Fibroblast of skin of right quadriceps (primary cell): ENCODE measurements around the gene NFIA.
"Not testable (repeated sequence)": the region's sequence is repeated elsewhere in the genome, so short reads cannot be mapped to it uniquely, and the experiment has no call there.

Experiments
- DNase-seq: peaks from one replicate; pipeline ENCODE4 v3.0.0-alpha.2; 2013

The NFIA gene

DNA sequence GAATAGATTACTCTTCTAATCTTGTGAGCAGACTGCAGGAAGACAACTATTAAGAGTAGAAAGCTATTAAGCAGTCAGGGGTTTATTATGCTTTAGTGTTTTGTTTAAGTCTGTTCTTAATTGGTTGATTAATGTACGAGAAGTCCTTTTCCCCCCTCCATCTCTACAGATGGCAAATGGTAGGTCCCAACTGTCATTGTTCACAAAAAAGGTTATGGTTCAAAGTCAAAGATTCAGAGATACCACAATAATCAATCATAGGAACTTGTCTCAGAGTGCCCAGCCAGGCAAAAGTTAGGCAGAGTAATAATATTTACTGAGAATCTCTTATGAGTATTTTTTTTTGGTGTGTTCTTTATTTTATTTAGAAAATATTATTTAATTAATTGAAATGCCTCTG is 26.8 kb downstream of the NFIA start:
- DNase-seq, result no peak

DNA sequence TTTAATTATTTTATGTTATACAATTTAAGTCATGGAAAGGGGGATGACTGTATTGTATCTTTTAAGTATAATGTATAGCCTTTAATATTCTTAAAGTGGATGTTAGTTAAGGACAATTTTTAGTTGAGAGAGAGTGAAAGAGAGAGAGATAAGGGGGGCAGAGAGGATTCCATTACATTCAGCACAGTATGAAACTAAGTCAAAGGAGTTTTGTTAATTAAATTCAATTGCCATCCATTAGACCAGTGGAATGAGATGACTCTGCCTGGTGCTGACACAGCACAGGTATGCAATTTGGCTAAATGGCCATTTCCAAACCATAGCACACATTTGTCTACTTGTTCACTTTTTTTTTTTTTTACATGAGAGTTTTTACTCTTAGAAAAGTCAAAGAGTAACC is 27.5 kb downstream of the NFIA start:
- no peak for DNase-seq

DNA sequence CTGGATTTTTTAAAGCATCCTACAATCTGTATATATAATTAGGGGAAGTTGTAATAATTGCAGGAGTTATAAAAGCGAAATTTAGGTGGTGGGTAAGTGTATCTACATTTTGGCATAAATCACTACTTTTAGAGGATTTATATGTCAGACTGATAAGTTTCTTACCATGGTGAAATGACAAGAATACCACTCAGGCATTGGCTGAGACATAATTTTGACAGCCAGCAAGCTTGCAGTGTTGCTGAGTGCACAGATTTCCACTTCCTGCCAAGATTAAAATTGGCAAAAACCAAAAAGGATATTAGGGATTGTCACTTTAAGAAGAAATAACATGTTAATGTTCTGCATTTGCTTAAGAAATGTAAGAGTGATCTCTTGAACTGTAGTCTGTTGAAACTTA is 28.2 kb downstream of the NFIA start:
- no peak for DNase-seq

DNA sequence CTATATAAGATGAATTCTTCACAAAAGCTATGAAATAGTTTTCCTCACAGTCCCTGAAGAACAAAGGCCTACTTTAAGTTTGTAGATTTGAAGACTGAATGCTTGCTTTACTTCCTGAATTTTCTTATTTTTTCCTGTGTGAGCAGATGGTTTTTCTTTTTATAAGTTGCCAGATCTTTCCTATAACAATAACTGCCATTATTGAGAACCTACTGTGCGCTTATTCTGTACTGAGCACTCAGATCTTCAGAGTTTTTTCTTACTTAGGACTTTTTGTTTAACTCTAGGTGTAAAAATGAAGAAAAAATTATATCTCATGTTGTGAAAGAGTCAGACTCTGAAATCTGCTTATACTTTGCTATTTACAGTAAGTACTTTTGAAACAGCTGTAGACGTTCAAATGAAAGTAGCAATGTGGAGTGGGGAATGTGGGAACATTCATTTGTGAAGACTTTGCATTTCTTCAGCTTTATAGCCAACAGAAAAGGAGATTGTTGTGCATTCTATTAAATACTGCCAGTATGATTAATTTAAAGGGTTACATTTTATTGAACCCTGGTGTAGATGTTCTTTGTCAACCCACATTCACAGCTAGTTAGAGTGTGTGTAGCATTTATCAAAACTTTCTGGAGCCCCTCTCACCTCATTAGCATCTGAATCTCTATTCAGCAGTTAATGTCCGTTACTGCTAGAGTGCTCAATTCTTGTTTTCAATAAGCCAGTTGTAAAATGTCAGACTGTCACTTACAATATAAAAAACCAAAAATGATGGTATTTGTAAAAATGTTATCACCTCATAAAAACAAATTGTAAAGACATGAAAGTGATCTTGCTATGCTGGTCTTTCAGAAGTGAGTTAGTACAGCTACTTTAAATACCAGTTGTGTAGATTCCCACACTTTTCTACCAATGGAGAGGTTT is 29.0 kb downstream of the NFIA start:
- DNase-seq, result no peak

DNA sequence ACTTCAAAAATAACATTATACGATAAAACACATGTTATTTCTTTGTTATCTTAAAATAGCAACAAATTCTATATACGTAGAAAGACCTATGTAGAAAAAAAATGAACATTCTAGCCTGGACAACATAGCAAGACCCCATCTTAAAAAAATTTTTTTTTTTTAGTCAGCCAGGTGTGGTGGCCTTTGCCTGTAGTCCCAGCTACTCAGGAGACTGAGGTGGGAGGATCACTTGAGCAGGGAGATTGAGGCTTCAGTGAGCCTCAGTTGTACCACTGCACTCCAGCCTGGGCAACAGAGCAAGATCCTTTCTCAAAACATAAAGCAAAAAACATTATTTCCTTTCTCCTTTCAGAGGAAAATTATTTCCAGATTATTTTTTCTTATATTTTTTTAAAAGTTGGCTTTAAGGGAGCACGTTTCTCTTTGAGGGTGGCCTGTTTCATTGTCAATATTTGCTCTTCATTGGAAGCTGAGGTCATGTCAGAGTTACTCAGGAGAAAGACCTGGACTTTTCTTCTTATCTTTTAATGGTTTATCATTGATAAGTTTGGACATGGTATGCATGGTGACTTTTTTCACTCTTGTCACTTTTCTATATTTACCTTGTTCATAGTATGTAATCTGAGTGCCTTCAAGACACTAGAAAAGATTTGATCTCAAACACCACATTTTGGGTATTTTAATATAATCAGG is 32.0 kb downstream of the NFIA start:
- no peak for DNase-seq

DNA sequence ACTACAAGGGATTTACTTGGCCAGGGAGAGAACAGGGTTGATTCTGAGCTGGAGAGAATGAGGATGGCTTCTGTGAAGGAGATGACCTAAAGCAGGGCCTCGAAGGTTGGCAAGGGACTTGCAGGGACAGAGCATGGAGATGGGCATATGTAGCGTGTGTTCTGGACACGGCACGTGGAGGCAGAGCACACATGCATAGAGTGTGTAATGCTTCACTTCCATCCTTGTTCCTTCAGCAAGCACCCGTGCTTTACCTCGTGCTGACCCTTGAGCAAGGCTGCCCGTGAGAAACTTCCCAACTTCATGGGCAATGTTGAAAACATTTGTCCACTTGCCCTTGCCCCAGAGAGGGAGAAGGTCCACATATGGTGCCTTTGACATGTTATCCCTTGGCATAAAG is 33.1 kb downstream of the NFIA start:
- DNase-seq, result no peak

DNA sequence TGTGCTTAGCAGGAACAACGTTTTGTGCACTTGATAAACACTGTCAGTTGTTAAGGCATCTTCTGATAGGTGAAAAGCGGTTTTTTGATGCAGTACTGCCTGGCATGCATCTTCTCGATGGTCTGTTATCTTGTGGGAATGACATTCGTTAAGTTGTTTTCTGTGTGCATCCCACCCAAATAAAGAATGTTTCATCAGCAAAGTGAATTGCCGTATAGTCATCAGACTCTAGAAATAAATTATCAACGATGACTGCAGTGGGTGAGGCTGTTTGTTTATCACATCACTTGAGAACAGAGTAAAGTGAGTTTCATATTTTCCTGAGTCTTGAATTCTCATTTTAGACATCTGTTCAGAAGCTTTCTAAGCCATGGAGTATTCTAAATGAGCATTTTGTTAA is 34.1 kb downstream of the NFIA start:
- no peak for DNase-seq

DNA sequence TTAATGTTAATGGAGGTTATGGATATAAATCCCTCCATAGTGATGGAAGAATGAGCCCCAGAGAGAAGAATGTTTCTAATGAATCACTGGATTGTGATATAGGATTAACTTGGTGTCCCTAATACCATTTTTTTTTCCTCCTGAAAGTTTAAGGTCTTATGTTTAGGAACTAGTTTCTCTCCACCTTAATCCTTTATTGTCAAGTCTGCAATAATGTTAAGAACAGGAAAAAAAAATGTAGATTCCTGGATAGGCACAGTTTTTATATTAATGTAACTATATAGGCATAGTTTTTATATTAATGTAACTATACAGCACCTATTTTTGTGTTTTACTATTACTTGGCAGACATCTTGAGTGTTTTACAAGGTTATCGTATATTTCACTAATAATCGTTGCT is 34.9 kb downstream of the NFIA start:
- no peak for DNase-seq

DNA sequence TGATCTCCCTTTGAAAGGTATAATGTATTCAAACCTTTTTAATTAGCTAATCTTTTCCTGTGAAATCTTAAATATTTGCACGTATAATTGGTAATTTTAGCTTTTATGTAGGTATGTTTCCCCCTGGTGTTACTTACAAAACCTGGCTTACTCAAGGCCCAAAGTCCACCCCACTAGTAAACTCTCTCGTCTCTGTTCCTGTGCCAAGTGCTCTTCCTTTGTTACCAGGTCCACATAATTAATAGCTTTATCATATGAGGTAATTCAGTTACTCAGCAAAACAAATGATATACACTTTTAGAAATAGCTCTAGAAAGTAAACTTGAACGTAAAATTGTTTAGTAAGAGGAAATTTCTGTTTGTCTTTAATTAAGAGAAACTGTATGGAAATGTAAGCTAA is 36.7 kb downstream of the NFIA start:
- DNase-seq, result no peak

DNA sequence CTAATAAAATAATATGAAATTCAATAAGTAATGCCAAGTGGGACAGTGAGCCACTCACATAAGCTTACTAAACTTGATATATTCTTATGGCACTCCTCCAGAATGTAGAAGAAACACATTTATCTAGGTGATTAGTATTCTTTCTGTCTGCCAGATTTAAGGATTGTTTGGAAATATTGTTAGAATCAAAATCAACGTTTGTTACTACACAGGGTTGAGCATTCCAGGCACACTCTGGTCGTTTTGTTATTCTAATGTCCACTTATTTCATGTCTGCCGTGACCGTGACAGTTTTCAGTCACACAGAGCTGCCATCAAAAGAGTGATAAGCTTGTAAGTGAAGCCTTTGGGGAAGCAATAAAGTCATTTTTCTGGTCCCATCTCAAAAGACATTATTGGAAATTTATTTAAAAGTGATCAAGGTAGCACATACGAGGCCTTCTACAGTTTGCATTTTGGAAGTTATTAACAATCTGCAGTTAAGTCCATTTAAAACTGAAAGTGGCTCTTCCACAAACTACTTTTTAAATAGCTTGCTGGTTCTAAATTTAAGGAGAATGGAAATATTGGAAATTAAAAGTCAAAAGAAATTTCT is 38.0 kb downstream of the NFIA start:
- no peak for DNase-seq

DNA sequence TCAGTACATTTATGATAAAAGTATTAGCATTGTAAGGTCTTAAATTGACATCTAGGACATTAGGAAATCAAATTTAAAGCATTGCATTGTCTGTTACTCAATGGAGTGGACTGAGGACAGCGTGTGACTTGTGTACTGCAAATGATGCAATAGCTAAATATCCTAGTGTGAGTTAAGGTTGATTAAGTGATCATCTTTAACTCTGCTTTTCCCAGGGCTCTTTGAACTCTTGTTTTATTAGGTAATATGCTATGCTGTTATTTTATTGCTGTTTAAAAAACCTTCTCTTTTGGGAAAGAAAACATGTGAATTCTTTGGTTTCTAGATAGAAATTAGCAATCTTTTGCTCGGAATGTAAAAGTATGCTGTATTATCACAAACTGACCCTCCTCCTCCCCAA is 38.6 kb downstream of the NFIA start:
- no peak for DNase-seq

DNA sequence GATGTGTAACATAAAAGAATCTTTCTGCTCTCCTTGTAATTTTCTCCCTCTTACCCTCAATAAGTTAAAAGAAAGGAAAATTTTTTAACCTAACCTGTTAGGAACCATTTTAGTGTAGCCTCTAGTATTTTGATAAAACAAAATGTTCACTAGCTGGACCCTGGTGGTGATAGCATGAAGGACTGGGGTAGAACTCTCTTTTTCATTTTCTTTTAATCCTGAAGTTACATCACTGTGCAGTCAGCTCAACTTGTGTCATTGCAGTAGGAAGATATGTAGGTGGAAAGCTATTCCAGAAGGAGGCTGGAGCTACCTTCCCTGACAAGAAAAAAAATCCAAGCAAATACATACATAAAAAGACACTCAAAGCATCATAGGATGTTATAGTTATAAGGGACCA is 39.3 kb downstream of the NFIA start:
- no peak for DNase-seq

DNA sequence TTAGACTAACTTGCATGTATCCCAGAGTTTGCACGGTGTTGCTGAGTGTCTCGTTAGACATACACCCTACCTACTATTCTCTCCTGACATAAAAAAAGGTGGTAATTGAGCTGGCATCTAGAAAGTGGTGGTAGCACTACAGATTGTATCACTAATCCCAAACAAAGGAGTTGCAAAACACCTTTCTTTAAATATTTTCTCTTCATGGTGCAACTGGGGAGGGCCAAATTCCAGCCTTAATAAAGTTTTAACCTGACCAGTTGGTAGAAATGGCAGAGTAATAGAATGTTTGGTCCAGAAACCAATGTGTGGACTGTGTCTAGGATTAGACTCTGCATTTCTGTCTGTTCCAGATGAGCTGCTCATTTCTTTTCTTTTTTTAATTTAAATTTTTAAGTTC is 40.0 kb downstream of the NFIA start:
- DNase-seq, result no peak

DNA sequence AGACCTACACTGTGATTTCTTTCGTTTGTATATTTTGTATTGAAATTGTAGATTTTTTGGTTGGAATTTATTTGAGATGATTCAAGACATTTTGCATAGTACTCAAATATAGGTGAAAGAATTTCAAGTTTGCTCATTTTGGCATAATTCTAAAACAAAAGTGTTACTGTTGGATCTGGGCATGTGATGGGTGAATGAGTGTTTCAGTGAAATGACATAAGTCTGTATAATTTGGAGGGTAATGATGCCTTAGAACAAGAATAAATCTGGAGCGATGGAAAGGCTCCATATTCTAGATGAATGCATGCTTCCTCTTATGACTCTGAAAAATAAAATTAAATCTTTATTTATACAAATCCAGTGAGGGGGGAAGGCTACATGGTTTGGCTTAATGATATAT is 41.0 kb downstream of the NFIA start:
- DNase-seq, result no peak

DNA sequence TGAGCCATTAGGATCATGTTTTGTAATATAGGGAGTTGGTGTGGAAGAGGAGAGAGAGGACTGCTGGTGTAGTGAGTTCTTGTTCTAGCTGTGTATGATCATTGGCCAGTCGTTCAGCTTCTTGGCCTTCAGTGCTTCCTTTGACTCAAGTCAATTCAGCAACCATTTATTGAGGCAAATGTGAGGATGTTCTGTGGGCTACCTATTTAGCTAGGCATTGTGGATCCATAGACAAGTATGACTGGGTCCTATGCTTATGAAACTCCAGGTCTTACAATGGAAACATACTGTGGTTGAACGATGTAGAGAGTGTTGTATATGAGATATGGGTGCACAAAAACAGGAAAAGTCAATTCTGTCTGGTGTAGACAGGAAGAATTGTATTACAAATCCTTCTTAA is 41.7 kb downstream of the NFIA start:
- DNase-seq, result no peak

DNA sequence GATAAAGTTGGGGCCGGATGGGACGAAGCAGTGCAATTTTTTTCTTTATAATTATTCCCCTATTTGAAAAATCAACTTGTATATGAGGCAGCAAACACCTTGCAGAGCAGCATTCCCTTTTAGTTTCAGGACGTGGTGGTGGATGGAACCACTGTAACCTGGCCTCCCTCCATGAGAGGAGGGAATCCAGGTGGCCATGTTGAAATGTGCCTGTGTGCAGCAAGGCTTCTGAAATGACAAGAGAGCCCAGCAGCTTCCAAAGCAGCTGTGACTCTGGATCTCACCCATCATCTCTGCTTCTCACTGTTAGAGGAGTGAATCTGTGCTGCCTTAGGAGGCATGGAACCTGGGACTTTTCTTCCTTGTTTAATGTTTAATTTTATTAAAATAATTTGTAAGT is 42.3 kb downstream of the NFIA start:
- no peak for DNase-seq

DNA sequence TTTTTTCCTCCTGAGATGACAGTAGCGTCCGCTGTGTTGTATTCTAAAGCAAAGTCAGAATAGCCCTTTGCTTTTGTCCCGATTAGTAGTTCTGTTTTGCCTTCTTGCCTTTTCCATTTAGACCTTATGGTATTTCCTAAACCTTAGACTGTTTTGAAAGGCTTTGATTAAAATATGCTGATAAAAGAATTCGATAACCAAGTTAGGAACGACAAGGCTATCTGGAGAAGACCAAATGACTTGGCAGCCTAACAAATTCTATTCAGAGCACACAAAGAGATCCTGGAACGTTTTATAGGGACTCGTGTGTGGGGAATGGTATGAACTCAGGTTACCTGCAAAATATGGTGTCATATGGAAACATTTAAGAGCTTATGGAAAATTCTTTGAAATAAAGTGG is 42.9 kb downstream of the NFIA start:
- no peak for DNase-seq

DNA sequence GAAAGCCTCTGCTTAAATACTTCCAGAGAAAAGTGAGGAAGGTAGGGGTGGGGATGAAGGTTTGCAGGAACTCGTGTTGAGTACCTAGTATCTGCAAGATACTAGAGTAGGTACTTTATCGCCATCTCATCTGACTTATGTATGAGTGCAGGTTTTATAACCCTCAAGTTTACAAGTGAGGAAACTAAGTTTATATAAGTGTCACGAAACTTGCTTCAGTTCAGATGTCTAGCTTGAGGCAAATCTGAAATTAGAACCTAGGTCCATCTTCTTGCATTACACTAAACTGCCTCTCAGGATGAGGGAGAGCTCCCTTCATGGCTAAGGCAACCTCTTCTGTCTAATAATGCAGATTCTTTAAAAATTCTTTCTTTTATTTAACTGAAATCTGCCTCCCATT is 43.5 kb downstream of the NFIA start:
- DNase-seq, result no peak

DNA sequence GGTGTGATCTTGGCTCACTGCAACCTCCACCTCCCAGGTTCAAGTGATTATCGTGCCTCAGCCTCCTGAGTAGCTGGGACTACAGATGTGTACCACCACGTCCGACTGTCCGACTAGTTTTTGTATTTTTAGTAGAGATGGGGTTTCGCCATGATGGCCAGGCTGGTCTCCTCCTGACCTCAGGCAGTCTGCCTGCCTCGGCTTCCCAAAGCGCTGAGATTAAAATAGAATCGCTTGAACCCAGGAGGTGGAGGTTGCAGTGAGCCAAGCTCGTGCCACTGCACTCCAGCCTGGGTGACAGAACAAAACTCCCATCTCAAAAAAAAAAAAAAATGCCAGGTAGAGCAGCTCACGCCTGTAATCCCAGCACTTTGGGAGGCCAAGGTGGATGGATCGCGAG is 44.5 kb downstream of the NFIA start:
- not testable (repeated sequence) for DNase-seq

DNA sequence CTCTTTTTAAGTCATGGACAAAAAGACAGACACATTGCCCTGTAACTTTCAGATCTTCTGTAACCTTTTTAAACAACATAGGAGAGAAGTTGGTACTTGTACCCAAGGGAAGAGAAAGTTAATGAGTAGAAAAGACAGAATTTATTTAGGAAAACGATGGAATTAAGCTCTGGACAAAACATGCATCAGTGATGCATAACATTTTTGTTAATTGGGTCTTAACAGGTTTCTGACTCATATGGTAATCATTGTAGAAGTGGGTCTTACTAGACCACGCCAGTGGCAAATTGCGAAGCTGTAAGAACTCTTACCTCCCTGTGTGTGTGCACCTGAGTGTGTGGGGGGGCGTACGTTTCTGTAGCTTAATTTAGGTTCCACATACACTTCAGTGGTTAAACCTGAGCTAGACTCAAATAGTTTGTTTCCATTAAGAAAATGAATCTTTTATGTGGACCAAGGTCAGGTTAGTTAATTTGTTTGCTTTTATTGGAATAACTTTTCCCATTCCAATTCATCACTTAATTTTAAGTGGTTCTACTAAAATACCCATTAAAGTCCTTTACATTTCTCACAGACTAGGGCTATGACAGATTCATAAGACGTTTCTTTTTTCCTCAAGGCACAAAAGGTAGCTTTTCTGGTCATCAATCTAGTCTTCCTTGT is 48.1 kb downstream of the NFIA start:
- DNase-seq, result no peak

DNA sequence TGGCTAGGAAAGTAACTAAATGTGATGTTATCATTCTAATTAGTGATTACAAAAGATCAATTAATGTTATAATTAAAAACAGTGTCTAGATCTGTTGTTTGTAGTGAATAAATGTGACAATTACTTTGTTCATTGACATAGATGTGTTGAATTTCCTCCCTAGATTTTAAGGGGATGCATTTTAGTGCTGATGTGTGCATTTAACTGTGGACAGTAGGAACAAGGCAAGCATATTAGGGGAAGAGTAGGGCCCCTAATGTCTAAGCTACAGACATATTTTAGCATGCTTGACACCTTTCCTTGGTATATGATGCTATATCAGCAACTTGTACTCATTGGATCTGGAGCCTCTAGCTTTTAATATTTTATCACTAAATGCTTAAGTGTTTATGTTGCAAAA is 48.9 kb downstream of the NFIA start:
- no peak for DNase-seq

DNA sequence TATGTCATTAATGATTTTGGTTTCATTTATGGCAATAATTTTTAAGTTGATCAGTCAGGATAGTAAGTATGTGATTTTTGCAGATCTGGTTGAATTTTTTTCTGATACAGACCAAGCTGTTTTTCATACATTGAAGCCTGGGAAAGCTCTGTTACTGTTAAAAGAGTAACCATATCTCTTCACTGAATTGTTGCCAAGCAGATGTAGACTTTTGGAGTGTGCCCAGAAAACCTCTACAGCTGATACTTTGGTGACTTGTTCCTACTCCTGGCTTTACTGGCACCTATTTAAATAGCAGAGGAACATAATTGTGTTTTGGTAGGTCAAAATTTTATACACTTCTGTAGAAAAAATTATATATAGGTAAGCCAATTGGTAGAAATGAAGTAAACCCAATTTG is 49.4 kb downstream of the NFIA start:
- DNase-seq, result peak; percentile 32

DNA sequence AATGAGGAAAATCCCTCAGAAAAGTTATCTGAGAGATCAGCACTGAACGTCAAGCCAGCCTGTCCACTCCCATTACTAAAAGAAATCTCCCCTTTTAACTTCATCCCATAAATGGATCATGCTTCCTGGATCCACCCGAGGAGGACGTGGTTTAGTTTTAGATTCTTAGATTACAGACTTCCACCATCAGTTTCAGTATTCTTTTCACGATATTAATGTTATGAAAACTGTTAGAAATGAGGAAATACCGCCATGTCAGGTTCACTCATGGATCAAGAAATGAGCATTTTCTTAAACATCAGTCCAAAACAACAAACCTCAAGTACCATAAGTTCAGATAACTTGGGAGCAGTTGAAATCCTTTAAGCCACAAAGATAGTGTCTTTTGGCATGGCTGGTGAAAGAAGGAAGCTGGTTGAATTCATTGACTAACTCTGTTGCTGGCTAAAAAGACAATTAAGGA is 49.8 kb downstream of the NFIA start:
- DNase-seq, result no peak
